GM10266 (cell line): ENCODE data around the gene MEFV.

Experiments
- DNase-seq: peaks from one replicate; pipeline ENCODE4 v3.0.0; 2012; ENCODE audit errors: extremely low spot score
- TF ChIP-seq, protein P1 (sequence below): IDR thresholded peaks from 2 replicates; pipeline ENCODE4 v1.5.1; 2012; ENCODE audit warnings: mild to moderate bottlenecking, low read depth; ENCODE audit not compliant: control insufficient read depth, insufficient read depth; ENCODE audit errors: missing control alignments

Gene MEFV

DNA sequence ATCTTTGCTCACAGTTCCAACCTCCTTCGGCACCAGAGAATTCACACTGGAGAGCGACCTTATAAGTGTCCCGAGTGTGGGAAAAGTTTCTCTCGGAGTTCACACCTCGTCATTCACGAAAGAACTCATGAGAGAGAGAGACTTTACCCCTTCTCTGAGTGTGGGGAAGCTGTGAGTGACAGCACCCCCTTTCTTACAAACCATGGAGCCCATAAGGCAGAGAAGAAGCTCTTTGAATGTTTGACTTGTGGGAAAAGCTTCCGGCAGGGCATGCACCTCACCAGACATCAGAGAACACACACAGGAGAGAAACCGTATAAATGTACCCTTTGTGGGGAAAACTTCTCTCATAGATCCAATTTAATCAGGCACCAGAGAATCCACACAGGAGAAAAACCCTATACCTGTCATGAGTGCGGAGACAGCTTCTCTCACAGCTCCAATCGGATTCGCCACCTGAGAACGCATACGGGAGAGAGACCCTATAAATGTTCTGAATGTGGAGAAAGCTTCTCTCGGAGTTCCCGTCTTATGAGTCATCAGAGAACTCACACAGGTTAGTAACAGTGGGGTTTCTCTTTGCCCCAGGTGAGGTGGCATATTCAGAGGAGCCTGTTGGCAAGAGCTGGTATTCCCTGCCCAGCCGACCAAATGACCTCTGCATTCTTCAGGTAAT lies 33.7 kb upstream of the MEFV start:
- no peak for DNase-seq
- TF ChIP-seq, protein P1, sequence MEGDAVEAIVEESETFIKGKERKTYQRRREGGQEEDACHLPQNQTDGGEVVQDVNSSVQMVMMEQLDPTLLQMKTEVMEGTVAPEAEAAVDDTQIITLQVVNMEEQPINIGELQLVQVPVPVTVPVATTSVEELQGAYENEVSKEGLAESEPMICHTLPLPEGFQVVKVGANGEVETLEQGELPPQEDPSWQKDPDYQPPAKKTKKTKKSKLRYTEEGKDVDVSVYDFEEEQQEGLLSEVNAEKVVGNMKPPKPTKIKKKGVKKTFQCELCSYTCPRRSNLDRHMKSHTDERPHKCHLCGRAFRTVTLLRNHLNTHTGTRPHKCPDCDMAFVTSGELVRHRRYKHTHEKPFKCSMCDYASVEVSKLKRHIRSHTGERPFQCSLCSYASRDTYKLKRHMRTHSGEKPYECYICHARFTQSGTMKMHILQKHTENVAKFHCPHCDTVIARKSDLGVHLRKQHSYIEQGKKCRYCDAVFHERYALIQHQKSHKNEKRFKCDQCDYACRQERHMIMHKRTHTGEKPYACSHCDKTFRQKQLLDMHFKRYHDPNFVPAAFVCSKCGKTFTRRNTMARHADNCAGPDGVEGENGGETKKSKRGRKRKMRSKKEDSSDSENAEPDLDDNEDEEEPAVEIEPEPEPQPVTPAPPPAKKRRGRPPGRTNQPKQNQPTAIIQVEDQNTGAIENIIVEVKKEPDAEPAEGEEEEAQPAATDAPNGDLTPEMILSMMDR: no peak

DNA sequence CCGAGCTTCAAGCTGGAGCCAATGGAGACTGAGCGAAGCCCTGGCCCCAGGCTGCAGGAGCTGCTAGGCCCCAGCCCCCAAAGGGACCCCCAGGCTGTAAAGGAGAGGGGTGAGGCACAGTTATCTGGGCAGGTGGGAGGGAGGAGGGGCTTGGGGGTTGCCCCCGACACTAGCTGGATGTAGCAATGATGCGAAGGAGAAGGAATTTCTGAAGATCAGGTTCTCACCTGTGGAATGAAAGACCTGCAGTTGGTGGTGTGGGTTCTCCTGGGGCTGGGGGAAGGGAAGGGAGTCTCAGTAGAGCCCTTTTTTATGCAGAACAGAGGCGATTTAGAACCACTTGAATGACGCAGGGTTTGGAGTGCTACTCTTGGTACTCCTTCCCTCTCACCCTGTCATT lies 28.7 kb upstream of the MEFV start:
- no peak for DNase-seq
- TF ChIP-seq, protein P1: no peak

DNA sequence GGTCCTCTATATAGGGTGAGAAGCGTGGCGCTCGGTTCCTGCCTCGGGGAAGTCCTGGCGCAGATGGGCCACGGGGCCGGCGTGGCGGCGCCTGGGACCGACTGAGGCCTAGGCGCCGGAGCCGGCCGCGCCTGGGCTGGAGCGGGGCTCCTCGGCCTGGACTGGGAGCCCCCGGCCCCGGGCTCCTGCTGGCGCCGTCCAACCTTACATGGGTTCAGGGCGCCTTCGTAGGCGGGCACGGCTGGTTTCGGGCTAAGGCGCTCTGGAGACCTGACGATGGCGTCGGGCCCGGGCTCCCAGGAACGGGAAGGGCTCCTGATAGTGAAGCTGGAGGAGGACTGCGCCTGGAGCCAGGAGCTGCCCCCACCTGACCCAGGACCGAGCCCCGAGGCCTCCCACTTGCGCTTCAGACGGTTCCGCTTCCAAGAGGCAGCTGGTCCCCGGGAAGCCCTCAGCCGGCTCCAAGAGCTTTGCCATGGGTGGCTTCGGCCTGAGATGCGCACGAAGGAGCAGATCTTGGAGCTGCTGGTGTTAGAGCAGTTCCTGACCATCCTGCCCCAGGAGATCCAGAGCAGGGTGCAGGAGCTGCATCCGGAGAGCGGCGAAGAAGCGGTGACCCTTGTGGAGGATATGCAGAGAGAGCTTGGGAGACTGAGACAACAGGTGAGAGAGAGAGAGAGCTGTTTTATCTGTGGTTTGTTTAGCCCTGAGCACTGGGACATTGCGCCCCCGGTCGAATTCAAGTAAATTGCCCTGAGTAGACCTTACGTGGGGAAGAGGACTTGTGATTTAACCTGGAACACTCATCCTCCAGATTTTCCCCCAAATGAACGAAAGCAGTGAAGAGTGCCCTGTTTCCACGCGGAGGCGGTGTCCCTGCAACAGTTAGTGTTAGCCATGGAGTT lies 27.4 kb upstream of the MEFV start:
- DNase-seq: no peak
- TF ChIP-seq, protein P1: no peak

- DNase-seq: peak; percentile 98
- TF ChIP-seq, protein P1: no peak
Measured at GRCh38 chr16:3282730-3283542, 26.5 kb upstream of the MEFV start, which contains the start of gene ZNF263. TSS of gene ZNF263 (plus strand) at chr16:3283491. CDS start at chr16:3283819, 328 bp downstream.

DNA sequence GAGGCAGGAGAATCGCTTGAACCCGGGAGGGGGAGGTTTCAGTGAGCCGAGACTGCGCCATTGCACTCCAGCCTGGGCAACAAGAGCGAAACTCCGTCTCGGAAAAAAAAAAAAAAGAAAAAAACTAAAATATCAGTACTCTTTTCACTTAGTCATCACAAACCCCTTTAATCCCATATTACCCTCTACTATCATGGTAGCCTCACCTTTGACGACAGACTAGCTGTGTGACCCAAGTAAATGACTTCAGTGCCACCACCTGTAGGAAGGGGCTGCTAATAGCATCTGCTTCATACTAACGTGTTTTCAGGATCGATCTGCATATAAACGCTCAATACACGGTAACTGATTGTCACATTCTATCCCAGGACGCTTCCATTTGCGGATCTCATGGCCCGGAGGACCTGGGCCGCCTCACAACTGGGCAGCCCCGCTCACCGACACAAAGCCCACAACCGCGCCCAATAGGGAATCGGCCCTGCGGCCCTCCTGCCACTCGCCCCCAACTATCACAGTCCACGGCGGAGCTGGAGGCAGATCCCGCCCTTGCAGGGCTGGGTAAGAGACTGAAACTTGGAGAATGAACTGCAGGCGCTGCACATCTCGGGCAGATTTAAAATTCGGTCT lies 25.8 kb upstream of the MEFV start:
- DNase-seq: no peak
- TF ChIP-seq, protein P1: no peak

DNA sequence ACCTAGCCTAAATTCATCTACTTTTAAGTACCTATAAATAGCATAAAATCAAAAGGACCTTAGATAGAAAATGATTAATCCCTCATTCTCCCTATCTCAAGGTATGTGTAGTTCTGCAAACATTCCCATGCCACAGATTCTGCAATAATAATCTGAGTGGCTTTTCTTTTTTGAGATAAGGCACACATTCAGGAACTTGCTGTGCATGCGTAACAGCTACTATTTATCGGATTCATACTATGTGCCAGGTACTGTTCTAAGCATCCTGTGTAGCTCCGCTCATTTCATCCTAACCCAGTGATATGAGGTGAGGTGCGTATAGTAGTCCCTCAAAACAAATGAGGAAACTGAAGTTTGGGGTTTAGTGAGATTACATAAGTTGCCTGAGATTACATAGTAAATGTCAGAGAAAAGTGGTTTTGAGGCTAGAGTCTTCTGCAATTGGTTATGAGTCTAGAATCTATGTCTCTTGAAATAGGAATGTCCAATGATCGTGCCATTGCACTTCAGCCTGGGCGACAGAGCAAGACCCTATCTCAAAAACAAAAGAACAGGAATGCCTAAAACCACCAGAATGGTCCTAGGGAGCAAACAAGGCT lies 24.9 kb upstream of the MEFV start:
- TF ChIP-seq, protein P1: no peak

More for the DNA sequence above, 24.9 kb upstream of the MEFV start:
- DNase-seq: no peak
